NOMO-1 treated with DMSO at 0.1 percent for 48 hours (cell line): ENCODE measurements around the gene KLRC3.
A peak's percentile ranks its signal among the peaks of the same experiment; 100 is the strongest.
"Not testable (repeated sequence)": the region's sequence is repeated elsewhere in the genome, so short reads cannot be mapped to it uniquely, and the experiment has no call there.

Source experiments
- DNase-seq: peaks from one replicate; lab custom pipeline; 2025; ENCODE audit not compliant: unreplicated experiment; lab: John Stamatoyannopoulos, UW

Gene KLRC3

GRCh38 chr12:10404798-10405197 lies 15.6 kb downstream of the KLRC3 start:
- no peak for DNase-seq

GRCh38 chr12:10400829-10401228 lies 19.6 kb downstream of the KLRC3 start:
- no peak for DNase-seq

- no peak for DNase-seq
These were observed 22.2 kb downstream of the KLRC3 start for GRCh38 chr12:10398168-10398567.

GRCh38 chr12:10397296-10397695 lies 23.1 kb downstream of the KLRC3 start:
- no peak for DNase-seq

GRCh38 chr12:10396176-10396575 lies 24.2 kb downstream of the KLRC3 start:
- not testable (repeated sequence) for DNase-seq

GRCh38 chr12:10395390-10395998 lies 24.9 kb downstream of the KLRC3 start:
- peak; percentile 95 for DNase-seq

- not testable (repeated sequence) for DNase-seq
These were observed 25.8 kb downstream of the KLRC3 start for GRCh38 chr12:10394531-10395152.

GRCh38 chr12:10393291-10393690 lies 27.1 kb downstream of the KLRC3 start:
- DNase-seq = no peak

GRCh38 chr12:10392394-10392930 lies 27.9 kb downstream of the KLRC3 start:
- DNase-seq = peak; percentile 82

GRCh38 chr12:10390991-10391390 lies 29.4 kb downstream of the KLRC3 start:
- not testable (repeated sequence) for DNase-seq

GRCh38 chr12:10389904-10390303 lies 30.5 kb downstream of the KLRC3 start, which contains the start of gene KLRK1:
Gene KLRK1, minus strand, starts transcription at chr12:10390041. Its CDS starts 1,231 bp downstream, at chr12:10388810.
- no peak for DNase-seq

- DNase-seq = no peak
These were observed 31.6 kb downstream of the KLRC3 start for GRCh38 chr12:10388624-10389413.

- DNase-seq = not testable (repeated sequence)
These were observed 32.9 kb downstream of the KLRC3 start for GRCh38 chr12:10387498-10387897.

- no peak for DNase-seq
These were observed 33.5 kb downstream of the KLRC3 start for GRCh38 chr12:10386857-10387256.

GRCh38 chr12:10385166-10385613 lies 35.2 kb downstream of the KLRC3 start:
- no peak for DNase-seq

- DNase-seq = no peak
These were observed 36.2 kb downstream of the KLRC3 start for GRCh38 chr12:10384191-10384590.

- no peak for DNase-seq
These were observed 38.3 kb downstream of the KLRC3 start for GRCh38 chr12:10381928-10382628.

GRCh38 chr12:10378737-10379136 lies 41.7 kb downstream of the KLRC3 start:
- not testable (repeated sequence) for DNase-seq

- DNase-seq = no peak
These were observed 45.8 kb downstream of the KLRC3 start for GRCh38 chr12:10374624-10375018.

GRCh38 chr12:10372559-10372958 lies 47.8 kb downstream of the KLRC3 start:
- peak; percentile 17 for DNase-seq
